Body of pancreas (tissue), 4 donors: ENCODE data around the gene CLDN24. TPM values are rescaled to one million over a fixed set of nuclear protein-coding genes. Genes with fewer than 3 reads are reported as not detected.
"Not testable (repeated sequence)": the region's sequence is repeated elsewhere in the genome, so short reads cannot be mapped to it uniquely, and the experiment has no call there.

Source experiments
- ATAC-seq: fragments of 150-250 bp; one replicate; pipeline ENCODE4 v1.9.1; 2016
- DNase-seq, 4 donors: peaks; one replicate each; pipeline ENCODE4 v3.0.0-alpha.2; 2019
- H3K27ac ChIP-seq, 4 donors: fragments of 200-600 bp; sonication (generic); 1 replicate in 3 of 4; 2 replicates in 1 of 4; pipeline versions ENCODE4 v1.5.1 to v1.6.1; 2016 to 2019; ENCODE audit warnings: mild to moderate bottlenecking in 1 of 4, mixed read lengths in 1 of 4, moderate library complexity in 1 of 4
- H3K27me3 ChIP-seq, 2 donors: fragments of 200-600 bp; sonication (generic); one replicate each; pipeline ENCODE4 v1.6.0; 2016; ENCODE audit warnings: mild to moderate bottlenecking in 1 of 2
- H3K36me3 ChIP-seq, 2 donors: fragments of 200-600 bp; sonication (generic); replicated peaks in 1 of 2; 2 replicates each; pipeline ENCODE4 v1.5.1; 2016; ENCODE audit warnings: low read depth in 2 of 2; ENCODE audit not compliant: insufficient read depth in 1 of 2
- H3K4me1 ChIP-seq: fragments of 200-600 bp; sonication (generic); one replicate; pipeline ENCODE4 v1.6.0; 2016
- H3K4me3 ChIP-seq, 2 donors: fragments of 200-600 bp; sonication (generic); 1 replicate in 1 of 2; 2 replicates in 1 of 2; pipeline ENCODE4 v1.5.1; 2016 to 2019
- H3K9me3 ChIP-seq, 3 donors: fragments of 200-600 bp; sonication (generic); 1 replicate in 2 of 3; 2 replicates in 1 of 3; pipeline ENCODE4 v1.5.1; 2016
- POLR2A ChIP-seq, 3 donors: fragments of 450-650 bp; IDR thresholded peaks; one replicate each; pipeline ENCODE4 v1.6.1; 2016; ENCODE audit warnings: antibody characterized with exemption in 3 of 3, mild to moderate bottlenecking in 2 of 3
- WGBS, 2 donors: methylation state at CpG; one replicate each; pipeline ENCODE4 v1.1.5; 2017; 5-methylcytosine and 5-hydroxymethylcytosine counted together
- intact Hi-C: fragments of 100-400 bp; cut with DNase I; formaldehyde crosslinking; loops from one replicate; pipeline ENCODE4 v1.15.1; 2023
- total RNA-seq, 2 donors: library from RNA; depleted of rRNA; stranded (reverse); fragments of >200 nt; gene quantifications; one replicate each; pipeline ENCODE4 v1.1.0, GENCODE V29; 2016
- TF ChIP-seq, protein P1 (sequence below), 7 experiments: fragments of 450-650 bp in 4 of 7; fragments of 200-600 bp in 3 of 7; sonication (generic) in 3 of 7; IDR thresholded peaks; one replicate each; pipeline ENCODE4 v1.5.1; 2016 to 2019; ENCODE audit warnings: antibody characterized with exemption in 7 of 7

CLDN24 gene
- total RNA-seq, 2 donors from 2014 or later: not detected

DNA sequence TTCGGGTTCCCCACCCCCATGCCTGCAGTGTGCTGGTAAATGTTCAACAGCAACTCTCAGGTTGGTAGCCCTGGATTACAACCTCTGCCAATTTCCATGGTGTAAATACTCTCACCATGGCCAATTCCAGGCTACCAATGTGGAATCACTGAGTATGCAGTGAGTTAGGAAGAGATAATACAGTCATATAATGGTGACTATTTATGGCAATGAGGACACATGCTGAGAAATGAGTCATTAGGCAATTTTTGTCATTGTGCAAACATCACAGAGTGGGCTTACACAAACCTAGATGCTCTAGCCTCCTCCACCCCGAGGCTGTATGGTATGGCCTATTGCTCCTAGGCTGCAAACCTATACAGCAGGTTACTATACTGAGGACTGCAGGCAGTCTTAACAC lies 4.6 kb upstream of the CLDN24 start:
- no peak for TF ChIP-seq POLR2A (IDR thresholded peaks at IDR 0.05)
- TF ChIP-seq, protein P1, sequence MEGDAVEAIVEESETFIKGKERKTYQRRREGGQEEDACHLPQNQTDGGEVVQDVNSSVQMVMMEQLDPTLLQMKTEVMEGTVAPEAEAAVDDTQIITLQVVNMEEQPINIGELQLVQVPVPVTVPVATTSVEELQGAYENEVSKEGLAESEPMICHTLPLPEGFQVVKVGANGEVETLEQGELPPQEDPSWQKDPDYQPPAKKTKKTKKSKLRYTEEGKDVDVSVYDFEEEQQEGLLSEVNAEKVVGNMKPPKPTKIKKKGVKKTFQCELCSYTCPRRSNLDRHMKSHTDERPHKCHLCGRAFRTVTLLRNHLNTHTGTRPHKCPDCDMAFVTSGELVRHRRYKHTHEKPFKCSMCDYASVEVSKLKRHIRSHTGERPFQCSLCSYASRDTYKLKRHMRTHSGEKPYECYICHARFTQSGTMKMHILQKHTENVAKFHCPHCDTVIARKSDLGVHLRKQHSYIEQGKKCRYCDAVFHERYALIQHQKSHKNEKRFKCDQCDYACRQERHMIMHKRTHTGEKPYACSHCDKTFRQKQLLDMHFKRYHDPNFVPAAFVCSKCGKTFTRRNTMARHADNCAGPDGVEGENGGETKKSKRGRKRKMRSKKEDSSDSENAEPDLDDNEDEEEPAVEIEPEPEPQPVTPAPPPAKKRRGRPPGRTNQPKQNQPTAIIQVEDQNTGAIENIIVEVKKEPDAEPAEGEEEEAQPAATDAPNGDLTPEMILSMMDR (IDR thresholded peaks at IDR 0.05): no peak
- ATAC-seq: no peak

DNA sequence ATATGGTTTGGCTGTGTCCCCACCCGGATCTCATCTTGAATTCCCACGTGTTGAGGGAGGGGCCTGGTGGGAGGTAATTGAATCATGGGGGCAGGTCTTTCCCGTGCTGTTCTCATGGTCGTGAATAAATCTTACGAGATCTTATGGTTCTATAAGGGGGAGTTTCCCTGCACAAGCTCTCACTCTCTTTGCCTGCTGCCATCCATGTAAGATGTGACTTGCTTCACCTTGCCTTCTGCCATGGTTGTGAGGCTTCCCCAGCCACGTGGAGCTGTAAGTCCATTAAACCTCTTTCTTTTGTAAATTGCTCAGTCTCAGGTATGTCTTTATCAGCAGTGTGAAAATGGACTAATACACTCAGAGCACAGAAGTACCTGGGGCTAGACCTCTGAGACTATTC lies 4.2 kb upstream of the CLDN24 start:
- WGBS, 2 donors: 92 to 94% methylated on average over 6 of the region's 6 CpGs
- intact Hi-C loops, H3K9me3 ChIP-seq, DNase-seq, H3K4me3 ChIP-seq, H3K4me1 ChIP-seq, ATAC-seq, H3K27me3 ChIP-seq, H3K27ac ChIP-seq, H3K36me3 ChIP-seq: not testable (repeated sequence)

More for the DNA sequence above, 4.6 kb upstream of the CLDN24 start:
- H3K27ac ChIP-seq: no peak overlapping the region
- WGBS, 2 donors: 57 to 72% methylated on average over 2 of the region's 2 CpGs
- intact Hi-C loops: no loop called here
- DNase-seq: no peak
- H3K4me3 ChIP-seq: no peak overlapping the region
- H3K4me1 ChIP-seq: no peaks in the 10 kb centered on the region
- H3K36me3 ChIP-seq: no peaks in the 10 kb centered on the region
- H3K27me3 ChIP-seq: no peaks in the 10 kb centered on the region
- H3K9me3 ChIP-seq: no peaks in the 10 kb centered on the region

DNA sequence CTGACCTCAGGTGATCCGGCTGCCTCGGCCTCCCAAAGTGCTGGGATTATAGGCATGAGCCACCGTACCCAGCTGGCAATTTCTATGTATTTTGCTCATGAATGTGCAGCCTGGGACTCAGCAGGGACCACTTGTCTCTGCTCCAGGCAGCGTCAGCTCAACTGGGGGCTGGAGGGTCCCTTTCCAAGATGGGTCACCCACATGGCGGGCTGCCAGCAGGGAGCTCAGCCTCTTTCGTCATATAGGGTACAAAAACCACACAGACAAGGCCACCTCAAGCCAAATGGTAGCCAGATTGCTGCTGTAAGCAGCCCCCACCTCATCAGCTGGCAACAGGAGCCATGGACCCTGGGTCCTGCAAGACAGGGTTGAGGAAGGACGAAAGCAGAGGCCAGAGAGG lies 2.4 kb upstream of the CLDN24 start:
- no peak overlapping the region for H3K4me3 ChIP-seq
- ATAC-seq (no peak), DNase-seq (no peak)
- no peak for TF ChIP-seq POLR2A (IDR thresholded peaks at IDR 0.05)
- TF ChIP-seq, protein P1 (IDR thresholded peaks at IDR 0.05): no peak
- WGBS, 2 donors: 87 to 96% methylated on average over 7 of the region's 7 CpGs
- H3K4me1 ChIP-seq: no peaks in the 10 kb centered on the region
- no peaks in the 10 kb centered on the region for H3K36me3 ChIP-seq
- intact Hi-C loops: no loop called here
- H3K27me3 ChIP-seq: no peaks in the 10 kb centered on the region
- H3K9me3 ChIP-seq: no peaks in the 10 kb centered on the region
- H3K27ac ChIP-seq: no peak overlapping the region

DNA sequence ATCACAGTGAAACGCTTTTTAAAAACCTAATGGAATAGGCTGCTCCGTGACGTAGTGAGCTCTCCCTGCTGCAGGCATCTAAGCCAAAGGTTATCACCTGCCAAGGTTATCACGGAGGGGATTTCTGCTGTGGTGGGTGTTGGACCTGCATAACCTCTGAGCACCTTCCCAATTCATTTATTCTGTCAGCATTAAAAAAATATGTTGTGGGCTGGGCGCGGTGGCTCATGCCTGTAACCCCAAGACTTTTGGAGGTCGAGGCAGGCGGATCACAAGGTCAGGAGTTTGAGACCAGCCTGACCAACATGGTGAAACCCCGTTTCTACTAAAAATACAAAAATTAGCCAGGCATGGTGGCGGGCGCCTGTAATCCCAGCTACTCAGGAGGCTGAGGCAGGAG lies 1.8 kb upstream of the CLDN24 start:
- H3K9me3 ChIP-seq, H3K36me3 ChIP-seq, H3K27me3 ChIP-seq, ATAC-seq, intact Hi-C loops, H3K4me1 ChIP-seq, H3K27ac ChIP-seq, H3K4me3 ChIP-seq, DNase-seq: not testable (repeated sequence)
- 95% methylated on average over 11 of the region's 11 CpGs for WGBS, 2 donors

DNA sequence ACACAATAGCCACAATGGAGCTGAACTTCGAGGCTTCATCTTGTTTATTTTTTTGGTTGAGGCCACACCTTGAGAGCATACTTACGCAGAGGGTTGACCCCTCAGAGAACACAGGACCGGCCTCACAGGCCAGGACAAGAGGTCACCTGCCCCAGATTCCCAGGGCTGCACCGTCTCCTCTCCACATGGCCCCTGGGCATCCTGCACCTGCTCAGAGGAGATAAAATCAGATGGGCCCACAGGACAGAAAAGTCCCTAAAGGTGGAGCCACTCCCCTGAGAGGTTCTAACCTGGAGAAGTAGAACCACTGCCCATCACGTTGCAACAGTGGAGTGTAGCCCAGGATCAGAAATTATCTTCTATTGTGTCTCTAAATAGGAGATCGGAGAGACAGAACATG lies 1.1 kb upstream of the CLDN24 start:
- Histone ChIP-seq H3K36me3 (no peaks in the 10 kb centered on the region), H3K27ac (no peak overlapping the region), H3K4me3 (no peak overlapping the region), H3K4me1 (peaks cover 5% of the 10 kb centered on the region), H3K27me3 (no peaks in the 10 kb centered on the region), H3K9me3 (no peaks in the 10 kb centered on the region)
- 85 to 89% methylated on average over 6 of the region's 6 CpGs for WGBS, 2 donors
- ATAC-seq (no peak), DNase-seq (no peak)
- intact Hi-C loops: no loop called here
- no peak for TF ChIP-seq POLR2A (IDR thresholded peaks at IDR 0.05)
- TF ChIP-seq, protein P1 (IDR thresholded peaks at IDR 0.05): no peak

DNA sequence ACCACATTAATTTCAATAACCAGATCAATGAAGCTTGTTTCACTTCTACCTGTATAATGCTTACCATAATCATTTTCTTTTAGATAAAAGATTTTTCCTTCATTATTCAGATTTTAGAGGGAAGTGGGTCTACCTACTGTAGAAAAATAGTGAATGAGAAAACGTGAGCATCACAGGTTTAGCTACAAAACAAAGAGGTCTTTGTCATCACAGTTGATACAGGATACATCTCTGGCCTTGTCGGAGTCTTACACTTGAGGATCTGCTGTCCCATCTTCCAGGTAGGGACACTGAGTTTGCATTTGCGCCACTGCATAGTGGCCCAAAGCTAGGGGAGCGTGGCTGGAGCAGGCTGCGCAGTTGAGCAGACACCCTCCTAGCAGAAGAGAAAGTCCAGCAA lies 710 bp downstream of the CLDN24 start:
- no peaks in the 10 kb centered on the region for H3K36me3 ChIP-seq
- intact Hi-C loops: no loop called here
- no peak overlapping the region for H3K27ac ChIP-seq
- H3K9me3 ChIP-seq: no peaks in the 10 kb centered on the region
- H3K4me1 ChIP-seq: peaks cover 5% of the 10 kb centered on the region
- H3K27me3 ChIP-seq: no peaks in the 10 kb centered on the region
- TF ChIP-seq, protein P1 (IDR thresholded peaks at IDR 0.05): no peak
- TF ChIP-seq POLR2A (IDR thresholded peaks at IDR 0.05): no peak
- ATAC-seq: no peak
- no peak overlapping the region for H3K4me3 ChIP-seq
- WGBS, 2 donors: 92 to 96% methylated on average over 3 to 5 of the region's 5 CpGs
- DNase-seq: no peak
